Urothelium cell line (cell line): ENCODE results near the gene RYK.
A peak's percentile ranks its signal among the peaks of the same experiment; 100 is the strongest.
"Not testable (repeated sequence)": the region's sequence is repeated elsewhere in the genome, so short reads cannot be mapped to it uniquely, and the experiment has no call there.

ENCODE experiments used
- DNase-seq: peaks from one replicate; pipeline ENCODE4 v3.0.0; 2011; ENCODE audit warnings: low spot score, mixed read lengths
- FAIRE-seq: peaks from 2 replicates; lab custom pipeline; 2011; peaks lifted over from hg19 to GRCh38; lab: Jason Lieb, UNC

Gene RYK

DNA sequence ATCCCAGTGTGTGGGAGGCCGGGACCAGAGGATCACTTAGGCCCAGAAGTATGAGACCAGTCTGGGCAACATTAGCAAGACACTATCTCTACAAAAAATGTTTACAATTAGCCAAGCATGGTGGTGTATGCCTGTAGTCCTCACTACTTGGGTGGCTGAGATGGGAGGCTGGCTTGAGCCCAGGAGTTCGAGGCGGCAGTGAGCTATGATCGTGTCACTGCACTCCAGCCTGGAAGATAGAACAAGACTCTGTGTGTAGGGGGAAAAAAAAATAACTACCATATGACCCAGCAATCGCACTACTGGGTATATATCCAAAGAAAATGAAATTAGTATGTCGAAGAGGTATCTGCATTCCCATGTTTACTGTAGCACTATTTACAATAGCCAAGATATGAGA is 22.6 kb downstream of the RYK start:
- FAIRE-seq (no peak), DNase-seq (no peak)

DNA sequence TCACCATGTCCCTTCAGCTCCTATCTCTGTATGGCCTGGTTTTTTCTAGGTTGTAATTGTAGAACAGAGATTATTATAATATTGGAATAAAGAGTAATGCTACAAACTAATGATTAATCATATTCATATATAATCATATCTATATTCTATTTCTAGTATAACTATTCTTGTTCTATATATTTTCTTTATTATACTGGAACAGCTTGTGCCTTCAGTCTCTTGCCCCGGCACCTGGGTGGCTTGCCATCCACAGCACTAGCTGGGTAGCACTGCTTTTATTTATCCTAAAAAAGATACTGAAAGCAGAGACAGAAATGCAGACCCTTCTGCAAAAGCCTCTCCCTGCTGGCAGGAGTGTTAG is 25.9 kb downstream of the RYK start:
- FAIRE-seq, DNase-seq: not testable (repeated sequence)

DNA sequence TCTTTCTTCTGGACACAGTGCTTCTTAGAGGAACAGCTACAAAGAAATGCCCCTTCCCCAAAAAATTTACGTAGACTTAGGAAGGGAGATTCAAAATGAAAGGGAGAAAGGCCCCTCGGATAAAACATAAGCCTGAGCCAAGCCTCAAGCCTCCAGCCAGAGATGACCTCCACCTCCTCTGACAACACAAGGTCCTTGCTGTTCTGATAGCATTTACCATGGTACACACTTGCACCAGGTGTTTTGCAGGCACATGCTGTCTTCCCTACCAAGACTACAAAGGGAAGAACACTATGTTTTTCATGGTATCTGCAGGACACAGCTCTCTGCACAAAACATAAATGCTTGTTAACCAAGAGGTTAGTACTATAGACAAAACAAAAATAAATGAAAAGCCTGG is 27.8 kb downstream of the RYK start:
- DNase-seq (no peak), FAIRE-seq (no peak)

DNA sequence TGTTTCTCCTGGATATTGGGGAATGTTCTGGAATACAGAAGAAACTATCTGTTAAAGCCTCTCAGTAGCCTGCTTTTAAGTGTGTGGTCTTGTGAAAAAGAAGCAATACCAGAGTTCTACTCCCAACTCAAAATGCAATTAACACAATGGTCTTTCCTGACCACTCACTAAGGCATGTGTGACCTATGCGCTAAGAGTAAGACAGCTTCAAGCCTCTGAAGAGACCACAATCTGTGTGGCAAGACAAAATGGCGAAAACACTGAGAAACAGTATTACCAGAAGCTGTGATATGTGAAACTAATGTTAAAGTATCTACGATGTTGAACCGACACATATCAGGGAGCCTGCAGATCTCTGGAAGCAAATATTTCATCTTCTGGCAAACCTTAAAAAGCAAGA is 33.8 kb downstream of the RYK start:
- no peak for FAIRE-seq
- DNase-seq, result no peak

DNA sequence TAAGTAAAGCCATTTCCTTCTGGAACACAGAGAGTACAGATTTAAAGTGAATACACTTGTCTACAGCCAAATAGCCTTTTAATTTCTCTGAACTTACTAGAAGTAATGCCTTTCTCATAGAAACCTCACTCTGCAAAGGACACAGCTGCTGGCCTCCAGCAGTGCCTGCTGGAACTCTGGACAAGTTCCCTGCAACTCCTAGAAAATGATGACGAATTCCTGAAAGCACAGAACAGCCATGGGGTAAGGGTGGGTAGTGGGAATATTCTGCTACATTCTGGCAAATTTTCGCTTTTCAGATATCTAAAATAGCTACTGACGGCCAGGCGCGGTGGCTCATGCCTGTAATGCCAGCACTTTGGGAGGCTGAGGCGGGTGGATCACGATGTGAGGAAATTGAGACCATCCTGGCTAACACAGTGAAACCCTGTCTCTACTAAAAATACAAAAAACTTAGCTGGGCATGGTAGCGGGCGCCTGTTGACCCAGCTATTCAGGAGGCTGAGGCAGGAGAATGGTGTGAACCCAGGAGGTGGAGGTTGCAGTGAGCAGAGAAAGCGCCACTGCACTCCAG is 34.4 kb downstream of the RYK start:
- no peak for DNase-seq
- no peak for FAIRE-seq

GRCh38 chr3:134214239-134214638 is 36.4 kb downstream of the RYK start:
- no peak for DNase-seq
- FAIRE-seq, result no peak

DNA sequence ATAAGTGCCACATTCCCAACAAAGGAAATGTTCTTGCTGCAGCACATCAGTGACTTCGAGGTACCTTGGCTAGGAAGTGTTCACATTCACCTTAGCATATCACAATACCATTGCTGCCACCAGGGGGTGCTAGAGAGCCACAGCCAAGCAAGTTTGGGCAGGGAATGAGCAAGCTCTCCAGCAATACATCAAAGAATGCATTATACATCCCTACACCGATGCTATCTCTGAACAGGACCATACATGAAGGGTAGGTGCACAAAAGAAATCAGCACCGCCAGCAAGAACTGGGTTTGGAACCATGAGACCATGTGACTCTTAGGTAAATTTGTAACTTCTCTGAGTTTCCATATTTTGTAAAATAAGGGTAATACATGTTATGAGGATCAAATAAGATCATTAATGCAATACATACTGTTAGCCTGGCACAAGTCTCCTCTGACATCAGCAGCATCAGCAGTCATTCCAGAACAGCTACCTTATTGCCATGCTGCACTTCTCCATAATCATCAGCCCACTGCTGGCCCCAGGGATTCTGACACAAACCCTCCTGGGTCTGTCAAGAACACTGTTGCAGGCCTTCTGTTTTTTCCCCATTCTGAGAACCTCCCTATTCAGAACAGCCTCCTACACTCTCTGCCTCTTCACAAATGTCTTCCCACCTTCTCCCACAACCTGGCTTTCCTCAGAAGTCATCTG is 37.5 kb downstream of the RYK start:
- peak; percentile 20 for FAIRE-seq
- DNase-seq, result peak; percentile 82

- FAIRE-seq (no peak), DNase-seq (peak; percentile 21)
Observed at GRCh38 chr3:134211797-134212196, 38.9 kb downstream of the RYK start.

GRCh38 chr3:134205451-134205850 is 45.2 kb downstream of the RYK start:
- DNase-seq (no peak), FAIRE-seq (no peak)

- FAIRE-seq (no peak), DNase-seq (no peak)
Observed at GRCh38 chr3:134201201-134202130, 49.2 kb downstream of the RYK start.

DNA sequence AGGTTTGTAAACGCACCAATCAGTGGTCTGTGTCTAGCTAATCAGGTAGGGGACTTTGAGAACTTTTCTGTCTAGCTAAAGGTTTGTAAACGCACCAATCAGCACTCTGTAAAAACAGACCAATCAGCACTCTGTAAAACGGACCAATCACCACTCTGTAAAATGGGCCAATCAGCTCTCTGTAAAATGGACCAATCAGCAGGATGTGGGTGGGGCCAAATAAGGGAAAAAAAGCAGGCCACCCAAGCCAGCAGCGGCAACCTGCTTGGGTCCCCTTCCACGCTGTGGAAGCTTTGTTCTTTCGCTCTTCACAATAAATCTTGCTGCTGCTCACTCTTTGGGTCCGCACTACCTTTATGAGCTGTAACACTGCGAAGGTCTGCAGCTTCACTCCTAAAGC is 50.8 kb downstream of the RYK start:
- not testable (repeated sequence) for DNase-seq, FAIRE-seq

DNA sequence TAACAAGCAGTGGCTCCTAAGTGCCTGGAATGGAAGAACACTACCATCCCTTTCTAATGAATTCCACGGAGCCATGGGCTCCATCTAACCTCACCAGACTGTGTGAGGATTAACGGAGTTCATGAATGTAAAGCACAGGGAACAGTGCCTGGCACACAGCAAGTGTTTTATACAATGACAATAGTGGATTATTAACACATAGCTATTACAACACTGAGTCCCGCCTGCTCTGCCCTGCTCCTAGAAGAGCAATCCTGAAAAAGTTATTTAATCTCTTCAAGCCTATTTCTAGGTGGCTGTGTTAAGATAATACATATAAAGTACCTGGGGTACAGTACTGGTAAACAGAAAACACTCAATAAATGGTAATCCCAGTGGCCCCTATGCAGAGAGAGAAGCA is 51.4 kb downstream of the RYK start:
- DNase-seq (no peak), FAIRE-seq (no peak)

GRCh38 chr3:134198414-134198813 is 52.2 kb downstream of the RYK start:
- DNase-seq, result no peak
- FAIRE-seq, result no peak

DNA sequence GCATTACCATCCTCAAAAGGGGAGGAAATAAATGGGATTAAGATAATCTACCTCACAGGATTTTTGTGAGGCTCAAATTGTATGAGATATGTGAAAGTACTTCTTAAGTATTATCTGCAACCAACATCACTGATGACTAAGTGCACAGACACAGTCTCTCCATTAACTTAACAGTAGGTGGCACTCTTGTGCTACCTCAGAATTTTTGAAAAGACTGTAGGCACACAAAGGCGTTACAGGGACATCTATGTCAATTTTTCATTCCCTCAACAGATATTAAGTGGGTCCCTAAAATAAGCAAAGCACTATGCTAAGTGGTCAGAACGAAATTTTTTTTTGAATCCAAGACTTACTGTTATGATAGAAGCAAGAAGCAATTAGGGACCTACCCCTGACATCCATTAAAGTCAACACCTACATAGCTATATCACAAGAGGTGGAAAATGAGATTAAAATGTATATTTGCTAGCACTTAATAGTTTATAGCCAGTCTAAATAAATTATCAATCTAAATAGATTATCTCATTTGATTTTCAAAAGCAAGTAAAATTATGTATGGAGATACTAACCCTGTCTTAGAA is 52.9 kb downstream of the RYK start:
- DNase-seq (peak; percentile 63), FAIRE-seq (no peak)

- DNase-seq (no peak), FAIRE-seq (no peak)
Observed at GRCh38 chr3:134194247-134194646, 56.4 kb downstream of the RYK start.

DNA sequence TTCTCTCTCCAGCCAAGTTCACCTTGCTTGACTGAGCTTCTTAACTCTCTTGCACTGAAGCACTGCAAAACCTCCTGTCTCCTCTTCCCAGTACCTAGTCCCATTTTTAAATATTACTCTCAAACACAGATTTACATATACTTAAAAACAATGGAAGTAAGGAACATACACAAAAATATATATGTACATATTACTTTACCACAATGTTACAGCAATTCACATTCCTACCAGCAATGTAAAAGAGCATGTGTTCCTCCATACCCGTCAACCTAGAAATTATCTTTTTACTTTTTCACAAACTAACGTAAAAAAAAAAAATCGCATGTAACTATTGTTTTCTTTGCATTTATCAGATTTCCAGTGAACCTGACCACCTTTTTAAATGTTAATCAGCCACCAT is 60.4 kb downstream of the RYK start:
- DNase-seq (no peak), FAIRE-seq (no peak)

- DNase-seq (no peak), FAIRE-seq (no peak)
Observed at GRCh38 chr3:134189849-134190248, 60.8 kb downstream of the RYK start.

DNA sequence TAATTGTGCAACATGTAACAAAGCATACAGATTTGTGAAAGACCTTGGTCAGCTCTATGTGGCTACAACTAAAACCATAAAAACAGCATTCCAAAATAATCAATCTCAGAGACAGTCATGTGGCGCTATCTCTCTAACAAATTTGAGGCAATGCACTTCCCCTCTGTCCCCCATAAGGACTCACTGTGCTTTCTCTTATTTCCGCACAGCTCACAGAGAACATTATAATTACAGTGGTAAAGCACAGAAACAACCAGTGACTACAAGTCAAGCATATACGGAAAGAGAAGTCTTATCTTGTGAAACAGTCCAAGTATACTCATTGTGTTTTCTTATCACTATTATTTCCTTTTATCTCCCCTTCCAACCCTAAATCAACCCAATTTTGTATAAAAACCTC is 64.3 kb downstream of the RYK start:
- FAIRE-seq (no peak), DNase-seq (no peak)

DNA sequence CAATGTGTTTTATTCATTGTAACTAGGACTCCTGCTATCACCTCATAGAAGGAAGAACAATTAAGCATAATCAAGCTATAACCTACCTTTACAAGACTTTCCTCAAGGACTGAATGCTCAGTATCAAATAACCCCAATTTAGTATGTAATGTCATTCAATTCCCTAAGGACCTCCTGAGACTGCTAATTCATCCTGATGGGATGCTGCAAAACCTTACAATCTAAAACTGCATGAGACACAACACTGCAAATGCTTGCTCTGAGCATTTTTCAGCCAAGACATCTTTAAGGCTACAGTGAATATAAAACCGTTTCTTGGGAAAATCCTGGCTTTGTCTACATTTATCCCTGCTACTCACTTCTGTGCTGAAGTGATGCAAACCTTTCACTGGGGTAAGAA is 69.9 kb downstream of the RYK start:
- no peak for FAIRE-seq
- no peak for DNase-seq

- no peak for DNase-seq
- FAIRE-seq, result no peak
Observed at GRCh38 chr3:134179508-134179907, 71.2 kb downstream of the RYK start.

- FAIRE-seq, result no peak
- DNase-seq, result no peak
Observed at GRCh38 chr3:134163096-134163495, 87.6 kb downstream of the RYK start.
